GM12874 (cell line): ENCODE measurements around the gene NEURL1.

ENCODE experiments used
- CTCF ChIP-seq: IDR thresholded peaks from 2 replicates; pipeline ENCODE4 v1.5.1; 2011; ENCODE audit warnings: low read depth, mild to moderate bottlenecking, control low read depth, low read length, moderate library complexity; ENCODE audit not compliant: insufficient read depth

The NEURL1 gene

GRCh38 chr10:103616705-103617601 is 123.4 kb downstream of the NEURL1 start:
- no peak for TF ChIP-seq CTCF

- TF ChIP-seq CTCF, result no peak
Observed at GRCh38 chr10:103617602-103618385, 124.3 kb downstream of the NEURL1 start.

- TF ChIP-seq CTCF, result no peak
Observed at GRCh38 chr10:103618575-103619423, 125.3 kb downstream of the NEURL1 start.

GRCh38 chr10:103619424-103620351 is 126.2 kb downstream of the NEURL1 start:
- no peak for TF ChIP-seq CTCF

- no peak for TF ChIP-seq CTCF
Observed at GRCh38 chr10:103620352-103620740, 126.8 kb downstream of the NEURL1 start.

- no peak for TF ChIP-seq CTCF
Observed at GRCh38 chr10:103620891-103621782, 127.6 kb downstream of the NEURL1 start.
